Measurements from ENCODE around the gene KIAA1755.

GRCh38 chr20:38208523-38208922 is 52.0 kb downstream of the KIAA1755 start:
- TF ChIP-seq CTCF (IDR thresholded peaks at IDR 0.05) (no peak), EZH2phosphoT487 (IDR thresholded peaks at IDR 0.05) (no peak), EZH2 (IDR thresholded peaks at IDR 0.05) (no peak)

Measured in neural progenitor cell (in vitro differentiated cells).